Muscle of leg (tissue), 11 donors: ENCODE results near the gene MMEL1. TPM values are rescaled to one million over a fixed set of nuclear protein-coding genes. Genes with fewer than 3 reads are reported as not detected.
"Not testable (repeated sequence)": the region's sequence is repeated elsewhere in the genome, so short reads cannot be mapped to it uniquely, and the experiment has no call there.

Experiments used
- DNase-seq: peaks from one replicate; pipeline ENCODE4 v3.0.0; 2013
- H3K27ac ChIP-seq: one replicate; pipeline ENCODE4 v1.5.1; 2013; ENCODE audit warnings: mild to moderate bottlenecking, low read length, control low read depth
- H3K27me3 ChIP-seq: one replicate; pipeline ENCODE4 v1.6.1; 2013; ENCODE audit warnings: low read length; ENCODE audit not compliant: control insufficient read depth, insufficient read depth
- H3K36me3 ChIP-seq: one replicate; pipeline ENCODE4 v1.6.1; 2013; ENCODE audit warnings: low read length; ENCODE audit not compliant: control insufficient read depth, insufficient read depth
- H3K4me1 ChIP-seq: one replicate; pipeline ENCODE4 v1.6.1; 2013; ENCODE audit warnings: low read length; ENCODE audit not compliant: control insufficient read depth, insufficient read depth
- H3K4me3 ChIP-seq: one replicate; pipeline ENCODE4 v1.5.1; 2013; ENCODE audit warnings: low read length, control low read depth
- H3K9me3 ChIP-seq: replicated peaks from 2 replicates; pipeline ENCODE4 v1.6.1; 2013; ENCODE audit warnings: low read depth, low read length; ENCODE audit not compliant: control insufficient read depth
- WGBS: methylation state at CpG from one replicate; pipeline ENCODE4 v1.1.5; 2013; ENCODE audit warnings: missing lambda C conversion rate; ENCODE audit not compliant: insufficient coverage; 5-methylcytosine and 5-hydroxymethylcytosine counted together
- polyA plus RNA-seq, 8 donors: library from polyadenylated mRNA; unstranded; fragments of 120-200 nt; gene quantifications; one replicate each; pipeline versions ENCODE4 v1.2.1 to v1.2.3, GENCODE V29; 2013; ENCODE audit warnings: inconsistent platforms in 1 of 8, low replicate concordance in 1 of 8; ENCODE audit not compliant: insufficient read length in 8 of 8, insufficient read depth in 1 of 8
- total RNA-seq: library from RNA; stranded (reverse); fragments of 120-200 nt; gene quantifications from one replicate; pipeline ENCODE4 v1.2.4, GENCODE V29; 2013

Gene MMEL1
- total and polyA plus RNA-seq, 9 donors = 0.29 to 1.2 (median 0.61) TPM

GRCh38 chr1:2571348-2571747, 61.5 kb downstream of the MMEL1 start:
- Histone ChIP-seq H3K9me3 (peaks cover 3% of the 10 kb centered on the region), H3K36me3 (no peaks in the 10 kb centered on the region), H3K4me3 (no peak overlapping the region), H3K27ac (no peak overlapping the region), H3K27me3 (peaks cover 6% of the 10 kb centered on the region), H3K4me1 (peaks cover 6% of the 10 kb centered on the region)
- no peak for DNase-seq
- WGBS = 88% methylated on average over 5 of the region's 9 CpGs

- H3K27me3 ChIP-seq = peaks cover 8% of the 10 kb centered on the region
- peaks cover 3% of the 10 kb centered on the region for H3K9me3 ChIP-seq
- no peaks in the 10 kb centered on the region for H3K36me3 ChIP-seq
- 72% methylated on average over 16 of the region's 17 CpGs for WGBS
- H3K4me1 ChIP-seq = no peaks in the 10 kb centered on the region
- H3K4me3 ChIP-seq = no peak overlapping the region
- H3K27ac ChIP-seq = no peak overlapping the region
- DNase-seq = no peak
Observed at GRCh38 chr1:2570332-2570731, 62.5 kb downstream of the MMEL1 start.

GRCh38 chr1:2569703-2570102, 63.1 kb downstream of the MMEL1 start:
- not testable (repeated sequence) for H3K9me3 ChIP-seq, H3K27me3 ChIP-seq, H3K27ac ChIP-seq, H3K4me1 ChIP-seq, DNase-seq, H3K36me3 ChIP-seq, H3K4me3 ChIP-seq
- 80% methylated on average over 5 of the region's 13 CpGs for WGBS

GRCh38 chr1:2569060-2569459, 63.8 kb downstream of the MMEL1 start:
- WGBS = 88% methylated on average over 12 of the region's 17 CpGs
- H3K4me1 ChIP-seq = no peaks in the 10 kb centered on the region
- H3K36me3 ChIP-seq = no peaks in the 10 kb centered on the region
- H3K9me3 ChIP-seq = peaks cover 3% of the 10 kb centered on the region
- H3K27ac ChIP-seq = no peak overlapping the region
- H3K27me3 ChIP-seq = peaks cover 8% of the 10 kb centered on the region
- DNase-seq = no peak
- H3K4me3 ChIP-seq = no peak overlapping the region

- H3K27ac ChIP-seq, H3K36me3 ChIP-seq, H3K9me3 ChIP-seq, H3K27me3 ChIP-seq, DNase-seq, H3K4me1 ChIP-seq, H3K4me3 ChIP-seq: not testable (repeated sequence)
- WGBS = 52% methylated on average over 2 of the region's 17 CpGs
Observed at GRCh38 chr1:2568187-2568816, 64.5 kb downstream of the MMEL1 start.

GRCh38 chr1:2567083-2567679, 65.6 kb downstream of the MMEL1 start:
- peaks cover 2% of the 10 kb centered on the region for H3K27me3 ChIP-seq
- H3K4me3 ChIP-seq = no peak overlapping the region
- 84% methylated on average over 15 of the region's 16 CpGs for WGBS
- H3K9me3 ChIP-seq = no peaks in the 10 kb centered on the region
- peaks cover 2% of the 10 kb centered on the region for H3K36me3 ChIP-seq
- DNase-seq = no peak
- no peak overlapping the region for H3K27ac ChIP-seq
- no peaks in the 10 kb centered on the region for H3K4me1 ChIP-seq

- H3K27me3 ChIP-seq = peaks cover 2% of the 10 kb centered on the region
- no peak overlapping the region for H3K4me3 ChIP-seq
- no peaks in the 10 kb centered on the region for H3K4me1 ChIP-seq
- no peaks in the 10 kb centered on the region for H3K9me3 ChIP-seq
- H3K27ac ChIP-seq = no peak overlapping the region
- WGBS = 77% methylated on average over 22 of the region's 34 CpGs
- peaks cover 5% of the 10 kb centered on the region for H3K36me3 ChIP-seq
- no peak for DNase-seq
Observed at GRCh38 chr1:2566101-2567045, 66.4 kb downstream of the MMEL1 start.

- H3K4me3 ChIP-seq = no peak overlapping the region
- DNase-seq = no peak
- H3K36me3 ChIP-seq = peaks cover 5% of the 10 kb centered on the region
- H3K27me3 ChIP-seq = peaks cover 2% of the 10 kb centered on the region
- WGBS = 55% methylated on average over 14 of the region's 14 CpGs
- no peak overlapping the region for H3K27ac ChIP-seq
- H3K9me3 ChIP-seq = no peaks in the 10 kb centered on the region
- peaks cover 3% of the 10 kb centered on the region for H3K4me1 ChIP-seq
Observed at GRCh38 chr1:2564815-2565374, 67.9 kb downstream of the MMEL1 start.

GRCh38 chr1:2564006-2564814, 68.6 kb downstream of the MMEL1 start:
- 69% methylated on average over 16 of the region's 20 CpGs for WGBS
- DNase-seq = no peak
- Histone ChIP-seq H3K36me3 (peaks cover 5% of the 10 kb centered on the region), H3K9me3 (no peaks in the 10 kb centered on the region), H3K27me3 (peaks cover 2% of the 10 kb centered on the region), H3K27ac (no peak overlapping the region), H3K4me1 (peaks cover 3% of the 10 kb centered on the region), H3K4me3 (no peak overlapping the region)
